Dermis blood vessel endothelial cell (primary cell): Measurements from ENCODE around the gene ARIH1. TPM values are rescaled to one million over a fixed set of nuclear protein-coding genes. Genes with fewer than 3 reads are reported as not detected.
"Not testable (repeated sequence)": the region's sequence is repeated elsewhere in the genome, so short reads cannot be mapped to it uniquely, and the experiment has no call there.

Experiments used
- DNase-seq: peaks from one replicate; pipeline ENCODE4 v3.0.0; 2010
- total RNA-seq: library from RNA; depleted of rRNA; stranded (reverse); fragments of >200 nt; gene quantifications from 2 replicates; pipeline ENCODE4 v1.2.3, GENCODE V29; 2014

The ARIH1 gene
- total RNA-seq, 1 donor from 2014 or later = 38.6 TPM

- DNase-seq = not testable (repeated sequence)
Measured at GRCh38 chr15:72608084-72608483, 134.0 kb downstream of the ARIH1 start.

GRCh38 chr15:72609862-72610261 is 135.7 kb downstream of the ARIH1 start:
- no peak for DNase-seq

- DNase-seq = not testable (repeated sequence)
Measured at GRCh38 chr15:72612324-72612723, 138.2 kb downstream of the ARIH1 start.

- DNase-seq = no peak
Measured at GRCh38 chr15:72614810-72615532, 140.8 kb downstream of the ARIH1 start.

GRCh38 chr15:72615533-72616233 is 141.6 kb downstream of the ARIH1 start:
- DNase-seq = not testable (repeated sequence)

GRCh38 chr15:72616491-72617210 is 142.5 kb downstream of the ARIH1 start:
- no peak for DNase-seq

- DNase-seq = not testable (repeated sequence)
Measured at GRCh38 chr15:72623854-72624253, 149.7 kb downstream of the ARIH1 start.

- not testable (repeated sequence) for DNase-seq
Measured at GRCh38 chr15:72626153-72626552, 152.0 kb downstream of the ARIH1 start.

- DNase-seq = not testable (repeated sequence)
Measured at GRCh38 chr15:72628249-72629067, 154.3 kb downstream of the ARIH1 start.

GRCh38 chr15:72629068-72629570 is 155.0 kb downstream of the ARIH1 start:
- not testable (repeated sequence) for DNase-seq

- peak; percentile 70 for DNase-seq
Measured at GRCh38 chr15:72636519-72637282, 162.6 kb downstream of the ARIH1 start.

GRCh38 chr15:72639759-72640483 is 165.8 kb downstream of the ARIH1 start:
- not testable (repeated sequence) for DNase-seq

GRCh38 chr15:72642271-72642670 is 168.1 kb downstream of the ARIH1 start:
- DNase-seq = not testable (repeated sequence)

- not testable (repeated sequence) for DNase-seq
Measured at GRCh38 chr15:72648631-72649253, 174.6 kb downstream of the ARIH1 start.

Other genes with a start within 250 kb of the ARIH1 start
- gene PKM, start 243.1 kb upstream of the ARIH1 start, total RNA-seq = 714 and 1,526 TPM in 2 replicates
- 11.4 and 15.7 TPM in 2 replicates for gene PARP6, start 201.8 kb upstream of the ARIH1 start, total RNA-seq
- 0.17 TPM in 1 of 2 replicates, not detected in the other for gene CELF6, start 154.2 kb upstream of the ARIH1 start, total RNA-seq
- gene HEXA, start 98.3 kb upstream of the ARIH1 start, total RNA-seq = 62.9 and 72.8 TPM in 2 replicates
- not detected in 2 replicates for gene TMEM202, start 76.0 kb upstream of the ARIH1 start, total RNA-seq
- not detected in 2 replicates for gene GOLGA6B, start 180.4 kb downstream of the ARIH1 start, total RNA-seq
- not detected in 2 replicates for gene HIGD2B, start 211.9 kb downstream of the ARIH1 start, total RNA-seq
- 9.2 and 10.2 TPM in 2 replicates for gene BBS4, start 211.9 kb downstream of the ARIH1 start, total RNA-seq